HEK293 (cell line): ENCODE data around the gene SLC25A14.

ENCODE experiments used
- ATF2 ChIP-seq: fragments of 450-650 bp; formaldehyde crosslinking; IDR thresholded peaks from 2 replicates; pipeline ENCODE4 v1.5.1; 2016; ENCODE audit warnings: missing biosample characterization, missing genetic modification characterization, low read depth
- BCL6B ChIP-seq: fragments of 450-650 bp; formaldehyde crosslinking; IDR thresholded peaks from 2 replicates; pipeline ENCODE4 v1.5.1; 2017; ENCODE audit warnings: missing biosample characterization, missing genetic modification characterization
- CTCF ChIP-seq: fragments of 450-650 bp; formaldehyde crosslinking; IDR thresholded peaks from 2 replicates; pipeline ENCODE4 v1.5.1; 2016; ENCODE audit warnings: missing biosample characterization, missing genetic modification characterization
- SP2 ChIP-seq: fragments of 450-650 bp; formaldehyde crosslinking; IDR thresholded peaks from 2 replicates; pipeline ENCODE4 v1.5.1; 2016; ENCODE audit warnings: missing biosample characterization, missing genetic modification characterization
- ZBTB10 ChIP-seq: fragments of 450-650 bp; formaldehyde crosslinking; IDR thresholded peaks from 2 replicates; pipeline ENCODE4 v1.5.1; 2016; ENCODE audit warnings: missing biosample characterization, missing genetic modification characterization
- ZFP41 ChIP-seq: fragments of 450-650 bp; formaldehyde crosslinking; IDR thresholded peaks from 2 replicates; pipeline ENCODE4 v1.5.1; 2016; ENCODE audit warnings: missing biosample characterization, missing genetic modification characterization, borderline replicate concordance
- ZFP69B ChIP-seq: fragments of 450-650 bp; formaldehyde crosslinking; IDR thresholded peaks from 2 replicates; pipeline ENCODE4 v1.5.1; 2016; ENCODE audit warnings: missing biosample characterization, missing genetic modification characterization
- ZNF10 ChIP-seq: fragments of 450-650 bp; formaldehyde crosslinking; IDR thresholded peaks from 2 replicates; pipeline ENCODE4 v1.5.1; 2017; ENCODE audit warnings: missing biosample characterization, missing genetic modification characterization
- ZNF26 ChIP-seq: fragments of 450-650 bp; formaldehyde crosslinking; IDR thresholded peaks from 2 replicates; pipeline ENCODE4 v1.5.1; 2016; ENCODE audit warnings: missing biosample characterization, missing genetic modification characterization
- ZNF37A ChIP-seq: fragments of 450-650 bp; IDR thresholded peaks from 2 replicates; pipeline ENCODE4 v1.5.1; 2018; ENCODE audit warnings: missing biosample characterization, missing genetic modification characterization
- ZNF747 ChIP-seq: fragments of 450-650 bp; formaldehyde crosslinking; IDR thresholded peaks from 2 replicates; pipeline ENCODE4 v1.5.1; 2016; ENCODE audit warnings: missing biosample characterization, missing genetic modification characterization

GRCh38 chrX:130415201-130415600 lies 75.5 kb downstream of the SLC25A14 start:
- TF ChIP-seq CTCF (tag by site-specific recombination) (no peak), ZFP69B (tag by site-specific recombination) (no peak), ZNF26 (tag by site-specific recombination) (no peak), ATF2 (tag by site-specific recombination) (no peak), ZFP41 (tag by site-specific recombination) (no peak), ZNF37A (no peak), ZBTB10 (tag by site-specific recombination) (no peak), BCL6B (tag by site-specific recombination) (no peak), ZNF747 (tag by site-specific recombination) (no peak), SP2 (tag by site-specific recombination) (no peak), ZNF10 (tag by site-specific recombination) (no peak)
